AG09309 (cell line): ENCODE data around the gene TIPIN.

Source experiments
- DNase-seq: peaks from one replicate; pipeline ENCODE4 v3.0.0-alpha.2; 2010; ENCODE audit warnings: low read depth
- H3K4me3 ChIP-seq: 2 replicates; pipeline ENCODE4 v1.5.1; 2011; ENCODE audit warnings: mild to moderate bottlenecking, low read depth, low read length, moderate library complexity; ENCODE audit not compliant: control insufficient read depth
- TF ChIP-seq, protein P1 (sequence below): IDR thresholded peaks from 2 replicates; pipeline ENCODE4 v1.5.1; 2011; ENCODE audit warnings: mild to moderate bottlenecking, low read depth, low read length, inconsistent platforms; ENCODE audit not compliant: insufficient read depth, control insufficient read depth; ENCODE audit errors: missing control alignments

TIPIN gene

DNA sequence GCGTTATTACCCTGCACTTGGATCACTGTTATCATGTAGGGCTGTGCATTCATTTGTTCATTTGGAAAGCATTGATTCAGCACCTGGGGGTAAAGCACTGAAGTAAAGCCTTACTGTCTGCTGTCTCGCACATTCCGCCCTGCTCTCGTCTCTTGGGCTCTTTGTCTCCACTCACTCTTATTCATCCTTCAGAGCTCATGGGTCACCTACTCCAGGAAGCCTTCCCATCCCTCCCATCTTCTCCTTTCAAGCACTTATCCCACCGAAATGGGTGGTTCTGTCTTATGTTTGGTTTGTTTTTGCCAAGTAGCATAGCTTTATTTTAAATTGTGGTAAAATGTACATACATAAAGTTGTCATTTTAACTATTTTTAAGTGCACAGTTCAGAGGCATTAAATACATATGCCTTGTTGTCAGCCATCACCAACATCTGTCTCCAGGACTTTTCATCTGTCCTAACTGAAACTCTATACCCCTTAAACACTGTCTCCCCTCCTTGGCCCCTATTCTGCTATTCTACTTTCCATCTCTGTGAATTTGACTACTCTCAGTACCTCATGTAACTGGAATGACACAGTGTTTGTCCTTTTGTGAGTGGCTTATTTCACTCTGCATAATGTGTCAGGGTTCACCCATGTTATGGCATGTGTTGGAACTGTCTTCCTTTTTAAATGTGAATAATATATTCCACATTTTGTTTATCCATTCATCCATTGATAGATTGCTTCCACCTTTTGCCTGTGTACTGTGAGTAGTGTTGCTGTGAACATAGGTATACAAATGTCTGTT lies 53.8 kb downstream of the TIPIN start:
- no peak for DNase-seq
- H3K4me3 ChIP-seq = no peak overlapping the region
- TF ChIP-seq, protein P1, sequence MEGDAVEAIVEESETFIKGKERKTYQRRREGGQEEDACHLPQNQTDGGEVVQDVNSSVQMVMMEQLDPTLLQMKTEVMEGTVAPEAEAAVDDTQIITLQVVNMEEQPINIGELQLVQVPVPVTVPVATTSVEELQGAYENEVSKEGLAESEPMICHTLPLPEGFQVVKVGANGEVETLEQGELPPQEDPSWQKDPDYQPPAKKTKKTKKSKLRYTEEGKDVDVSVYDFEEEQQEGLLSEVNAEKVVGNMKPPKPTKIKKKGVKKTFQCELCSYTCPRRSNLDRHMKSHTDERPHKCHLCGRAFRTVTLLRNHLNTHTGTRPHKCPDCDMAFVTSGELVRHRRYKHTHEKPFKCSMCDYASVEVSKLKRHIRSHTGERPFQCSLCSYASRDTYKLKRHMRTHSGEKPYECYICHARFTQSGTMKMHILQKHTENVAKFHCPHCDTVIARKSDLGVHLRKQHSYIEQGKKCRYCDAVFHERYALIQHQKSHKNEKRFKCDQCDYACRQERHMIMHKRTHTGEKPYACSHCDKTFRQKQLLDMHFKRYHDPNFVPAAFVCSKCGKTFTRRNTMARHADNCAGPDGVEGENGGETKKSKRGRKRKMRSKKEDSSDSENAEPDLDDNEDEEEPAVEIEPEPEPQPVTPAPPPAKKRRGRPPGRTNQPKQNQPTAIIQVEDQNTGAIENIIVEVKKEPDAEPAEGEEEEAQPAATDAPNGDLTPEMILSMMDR = no peak

- TF ChIP-seq, protein P1 = no peak
- no peak for DNase-seq
- no peak overlapping the region for H3K4me3 ChIP-seq
Observed at GRCh38 chr15:66298803-66299251, 57.7 kb downstream of the TIPIN start.

DNA sequence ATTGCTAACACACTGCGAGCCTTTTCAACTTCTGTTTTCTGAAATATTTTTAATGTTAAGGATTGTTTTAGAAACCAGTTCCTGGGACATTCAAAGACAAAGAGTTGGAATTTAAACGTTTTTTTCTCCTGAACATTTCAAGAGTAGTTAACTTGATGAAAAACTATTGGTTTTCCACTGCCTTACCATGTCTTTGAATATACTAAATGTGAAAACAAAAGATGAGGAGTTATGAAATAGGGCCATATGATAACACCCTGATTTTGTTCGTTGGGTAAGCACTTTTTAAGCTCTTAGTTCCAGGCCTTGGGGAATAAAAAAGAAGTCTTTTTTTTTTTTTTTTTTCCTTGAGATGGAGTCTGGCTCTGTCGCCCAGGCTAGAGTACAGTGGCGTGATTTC lies 60.3 kb downstream of the TIPIN start:
- no peak overlapping the region for H3K4me3 ChIP-seq
- TF ChIP-seq, protein P1 = no peak
- DNase-seq = no peak

DNA sequence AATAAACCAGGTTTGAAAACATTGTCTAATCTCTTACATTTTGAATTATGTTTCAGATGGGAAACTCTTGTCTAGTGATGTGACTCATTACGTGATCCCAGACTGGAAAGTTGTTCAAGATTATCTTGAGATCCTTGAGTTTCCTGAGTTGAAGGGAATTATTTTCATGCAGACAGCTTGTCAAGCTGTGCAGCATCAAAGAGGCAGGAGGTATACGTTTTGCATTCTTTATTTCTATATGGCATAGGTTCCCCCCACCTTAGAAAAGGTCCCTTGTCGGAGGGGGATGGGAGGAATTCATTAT lies 61.6 kb downstream of the TIPIN start:
- DNase-seq = no peak
- no peak overlapping the region for H3K4me3 ChIP-seq
- TF ChIP-seq, protein P1 = no peak

- H3K4me3 ChIP-seq = peak overlapping the region; percentile 66
- peak; percentile 47 for DNase-seq
Observed at GRCh38 chr15:66294157-66294931, 62.1 kb downstream of the TIPIN start.

DNA sequence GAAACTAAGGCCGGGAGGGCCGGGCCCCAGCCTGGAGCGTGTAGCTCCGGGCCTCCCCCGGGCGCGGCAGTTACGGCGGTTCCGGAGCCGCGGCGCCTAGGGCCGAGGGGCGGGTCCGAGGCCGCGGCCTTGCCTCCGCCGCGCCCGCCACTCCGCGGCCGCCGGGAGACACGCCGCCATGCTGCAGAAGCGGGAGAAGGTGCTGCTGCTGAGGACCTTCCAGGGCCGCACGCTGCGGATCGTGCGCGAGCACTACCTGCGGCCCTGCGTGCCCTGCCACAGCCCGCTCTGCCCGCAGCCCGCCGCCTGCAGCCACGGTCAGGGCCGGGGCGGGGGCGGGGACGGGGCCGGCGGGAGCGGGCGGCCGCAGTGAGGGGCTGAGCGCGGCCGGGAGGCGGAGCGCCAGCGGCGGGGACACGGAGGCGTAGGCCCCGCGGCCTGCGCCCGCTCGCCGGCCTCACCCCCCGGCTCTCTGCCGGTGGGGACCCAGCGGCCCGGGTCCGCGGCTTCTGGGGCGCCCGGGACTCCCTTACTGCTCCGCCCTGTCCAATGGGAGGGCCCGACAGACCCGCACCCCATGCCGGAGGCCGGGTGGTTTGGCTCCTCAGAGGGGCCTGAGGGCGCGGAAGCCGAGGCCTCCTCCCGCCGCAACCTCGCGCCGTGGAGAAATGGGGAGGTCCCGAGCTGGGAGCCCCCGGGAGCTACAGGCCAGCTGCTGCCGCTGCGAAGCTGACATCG lies 62.9 kb downstream of the TIPIN start, which contains the start of gene DIS3L:
Gene DIS3L (plus strand): TSS at position 150 of the 738 bp plus-strand sequence. CDS start 29 bp downstream, at position 179.
- peak within 1 kb of the TSS; percentile 66 for H3K4me3 ChIP-seq
- TF ChIP-seq, protein P1 = no peak
- no peak for DNase-seq

More at GRCh38 chr15:66294157-66294931, 62.1 kb downstream of the TIPIN start:
- TF ChIP-seq, protein P1 = no peak
